ENCODE data around the gene GAD2. TPM values are rescaled to one million over a fixed set of nuclear protein-coding genes. Genes with fewer than 3 reads are reported as not detected.

Gene GAD2
- polyA plus RNA-seq (2013, experiment 1 of 2; ENCODE audit: insufficient read length), result not detected
- polyA plus RNA-seq (2013, experiment 2 of 2; ENCODE audit: insufficient read length), result not detected

- DNase-seq, result no peak
Measured at GRCh38 chr10:26216585-26217395, at the start of gene GAD2. Gene GAD2 (plus strand): TSS chr10:26216774. CDS start chr10:26216810, 36 bp downstream.

- DNase-seq, result no peak
Measured at GRCh38 chr10:26169466-26169865, 47.1 kb upstream of the GAD2 start.

GRCh38 chr10:26172131-26172530, 44.4 kb upstream of the GAD2 start:
- no peak for DNase-seq

- DNase-seq, result no peak
Measured at GRCh38 chr10:26173837-26174236, 42.7 kb upstream of the GAD2 start.

- DNase-seq, result no peak
Measured at GRCh38 chr10:26177341-26177740, 39.2 kb upstream of the GAD2 start.

GRCh38 chr10:26194275-26194674, 22.3 kb upstream of the GAD2 start:
- DNase-seq, result no peak

GRCh38 chr10:26197248-26197647, 19.3 kb upstream of the GAD2 start:
- DNase-seq, result no peak

- DNase-seq, result no peak
Measured at GRCh38 chr10:26198119-26198518, 18.5 kb upstream of the GAD2 start.

- DNase-seq, result no peak
Measured at GRCh38 chr10:26199841-26200240, 16.7 kb upstream of the GAD2 start.

- DNase-seq, result no peak
Measured at GRCh38 chr10:26205223-26205622, 11.4 kb upstream of the GAD2 start.

- DNase-seq, result no peak
Measured at GRCh38 chr10:26211781-26212444, 4.7 kb upstream of the GAD2 start.

- no peak for DNase-seq
Measured at GRCh38 chr10:26212511-26212910, 4.1 kb upstream of the GAD2 start.

GRCh38 chr10:26213157-26213800, 3.3 kb upstream of the GAD2 start:
- DNase-seq, result no peak

- no peak for DNase-seq
Measured at GRCh38 chr10:26214004-26214403, 2.6 kb upstream of the GAD2 start.

- no peak for DNase-seq
Measured at GRCh38 chr10:26214551-26215395, 1.8 kb upstream of the GAD2 start.

GRCh38 chr10:26215396-26215934, 1.1 kb upstream of the GAD2 start:
- DNase-seq, result no peak

- DNase-seq, result no peak
Measured at GRCh38 chr10:26215935-26216584, 514 bp upstream of the GAD2 start.

GRCh38 chr10:26217396-26218086, 967 bp downstream of the GAD2 start:
- no peak for DNase-seq

- no peak for DNase-seq
Measured at GRCh38 chr10:26219676-26220075, 3.1 kb downstream of the GAD2 start.

GRCh38 chr10:26220901-26221300, 4.3 kb downstream of the GAD2 start:
- no peak for DNase-seq

- no peak for DNase-seq
Measured at GRCh38 chr10:26221541-26221940, 5.0 kb downstream of the GAD2 start.
